GM12873 (cell line): ENCODE data around the gene TNFRSF21.

Source experiments
- CTCF ChIP-seq: IDR thresholded peaks from 2 replicates; pipeline ENCODE4 v1.5.1; 2012; ENCODE audit warnings: low read depth, mild to moderate bottlenecking, moderate library complexity, low read length, control low read depth; ENCODE audit not compliant: insufficient read depth; ENCODE audit errors: missing control alignments

TNFRSF21 gene

DNA sequence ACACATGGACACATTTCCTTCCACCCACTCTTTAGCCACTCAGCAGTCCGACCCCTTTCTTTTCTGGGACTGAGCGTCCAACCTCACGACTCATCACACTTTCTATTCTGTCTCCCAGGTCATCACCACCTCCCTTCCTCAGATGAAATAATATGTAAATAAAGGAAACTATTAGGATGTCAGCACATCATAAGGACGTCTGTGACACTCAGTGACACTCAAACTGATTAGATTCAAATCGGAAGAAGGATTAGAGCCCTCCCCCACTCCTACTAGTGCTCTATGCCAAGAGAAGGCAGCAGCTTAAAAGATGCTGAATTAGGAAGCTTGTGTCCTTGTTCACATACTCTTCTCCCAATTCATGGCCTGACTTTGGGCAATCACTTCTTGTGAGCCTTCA, 113.6 kb downstream of the TNFRSF21 start:
- TF ChIP-seq CTCF = no peak

DNA sequence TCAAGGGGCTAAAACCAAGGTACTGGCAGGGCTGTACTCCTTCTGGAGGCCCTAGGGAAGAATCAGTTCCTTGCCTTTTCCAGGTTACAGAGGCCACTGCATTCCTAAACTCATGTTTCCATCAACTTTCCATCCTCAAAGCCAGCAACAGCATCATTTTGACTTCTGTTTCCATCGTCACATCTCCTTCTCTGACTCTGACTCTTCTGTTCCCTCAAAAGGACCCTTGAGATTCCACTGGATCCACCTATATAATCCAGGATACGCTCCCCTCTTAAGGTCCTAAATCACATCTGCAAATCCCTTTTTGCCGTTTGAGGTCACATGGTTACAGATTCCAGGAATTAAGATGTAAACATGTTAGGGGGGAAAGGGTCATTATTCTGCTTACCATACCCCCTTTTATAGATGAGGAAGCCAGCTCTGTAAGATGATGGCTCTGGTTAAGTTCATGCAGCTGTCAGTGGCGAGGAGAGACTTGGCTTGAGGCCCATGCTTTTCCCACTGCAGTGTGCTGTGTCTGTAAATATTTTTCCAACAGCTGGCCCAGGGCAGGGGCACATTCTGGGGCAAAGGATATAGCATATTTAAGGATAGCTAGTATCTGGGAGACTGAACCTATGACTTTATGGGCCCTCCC, 114.6 kb downstream of the TNFRSF21 start:
- TF ChIP-seq CTCF = no peak

DNA sequence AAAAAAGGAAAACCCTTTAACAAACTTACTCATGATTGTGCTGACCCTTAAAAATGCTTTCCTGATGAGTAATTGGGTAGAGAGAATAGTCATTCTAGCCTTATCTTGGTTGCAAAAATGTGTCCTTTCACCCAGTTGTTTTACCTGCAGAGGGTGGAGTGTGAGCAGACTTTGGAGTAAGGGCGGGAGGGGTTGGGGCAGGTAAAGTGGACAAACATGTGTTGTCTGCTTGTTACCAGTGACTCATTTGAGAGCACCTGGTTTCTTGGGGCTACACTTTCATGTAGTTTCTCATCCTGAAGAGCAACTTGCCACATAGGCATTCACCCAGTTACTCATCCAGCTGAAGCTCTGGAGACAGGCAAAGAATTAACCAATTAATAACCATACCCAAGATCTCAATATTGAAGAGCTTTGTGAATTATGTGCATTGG, 121.1 kb downstream of the TNFRSF21 start:
- no peak for TF ChIP-seq CTCF

DNA sequence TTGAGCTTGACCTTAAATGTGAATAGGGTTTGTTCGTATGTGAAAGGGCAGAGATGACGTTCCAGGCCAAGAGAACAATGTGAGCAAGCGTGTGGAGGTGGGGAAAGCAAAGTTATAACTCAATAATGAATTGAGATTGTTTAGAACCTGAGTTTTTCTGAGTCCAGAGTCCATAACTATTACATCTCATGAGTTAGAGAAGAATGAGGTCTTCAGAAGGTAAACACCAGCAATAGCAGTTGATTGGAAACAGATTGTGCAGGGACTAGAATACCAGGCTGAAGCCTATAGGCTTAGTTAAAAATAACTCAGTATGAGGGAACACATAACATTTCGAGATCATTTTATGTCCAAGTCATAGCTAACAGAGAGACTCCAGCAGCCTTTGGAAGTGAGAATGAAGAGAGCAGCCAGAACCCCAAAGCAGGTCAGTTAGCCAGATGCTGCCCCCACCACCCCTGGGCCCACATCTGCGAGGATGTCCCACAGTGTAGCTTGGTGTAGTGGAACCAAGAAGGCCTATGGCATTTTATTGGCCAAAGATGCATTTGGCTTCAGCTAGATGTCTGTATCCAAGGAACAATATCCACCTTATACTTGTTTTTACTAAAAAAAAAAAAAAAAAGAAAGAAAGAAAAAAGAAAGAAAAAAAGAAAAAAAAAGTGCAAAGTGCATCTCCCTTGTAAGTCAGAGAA, 121.7 kb downstream of the TNFRSF21 start:
- TF ChIP-seq CTCF = no peak

DNA sequence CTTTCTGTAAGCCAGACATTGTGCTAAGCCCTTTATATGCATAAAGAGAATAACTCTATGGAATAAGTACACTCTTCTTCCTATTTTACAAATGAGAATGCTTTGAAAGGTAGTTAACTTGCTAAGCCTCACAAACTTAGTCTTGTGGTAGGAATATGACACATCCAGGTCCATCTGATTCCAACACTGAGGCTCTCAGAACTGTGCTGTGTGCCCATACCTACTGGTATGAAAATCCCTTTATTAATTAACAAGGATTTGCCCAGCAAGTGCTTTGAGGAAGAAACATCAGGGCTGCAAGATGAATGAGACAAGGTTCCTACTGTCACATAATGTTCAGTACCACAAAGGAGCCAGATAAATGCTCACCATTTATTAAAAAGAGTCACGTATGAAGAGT, 122.6 kb downstream of the TNFRSF21 start:
- TF ChIP-seq CTCF = no peak

GRCh38 chr6:47182291-47182957, 127.3 kb downstream of the TNFRSF21 start:
- no peak for TF ChIP-seq CTCF

GRCh38 chr6:47181681-47182080, 128.0 kb downstream of the TNFRSF21 start:
- no peak for TF ChIP-seq CTCF
